OCI-LY3 (cell line): ENCODE data around the gene SETSIP.
"Not testable (repeated sequence)": the region's sequence is repeated elsewhere in the genome, so short reads cannot be mapped to it uniquely, and the experiment has no call there.

Source experiments
- H2AFZ ChIP-seq: fragments of 200-600, 300-600 bp; shearing (Covaris generic); 2 replicates; pipeline ENCODE4 v1.6.0; 2014; ENCODE audit warnings: antibody characterized with exemption, low read depth, low read length
- H3K27ac ChIP-seq: fragments of 200-600, 300-600 bp; sonication (generic); 2 replicates; pipeline ENCODE4 v1.5.1; 2014; ENCODE audit warnings: mild to moderate bottlenecking, low read length, moderate library complexity, mixed read lengths
- H3K27me3 ChIP-seq: fragments of 200-600, 300-600 bp; sonication (generic); 2 replicates; pipeline ENCODE4 v1.6.1; 2014; ENCODE audit warnings: low read depth, low read length, mixed read lengths
- H3K36me3 ChIP-seq: fragments of 200-600, 300-600 bp; sonication (generic); replicated peaks from 2 replicates; pipeline ENCODE3; 2014; ENCODE audit warnings: low read depth, low read length, mixed read lengths
- H3K4me1 ChIP-seq: fragments of 300-600, 200-600 bp; sonication (generic); 2 replicates; pipeline ENCODE4 v1.6.1; 2014; ENCODE audit warnings: low read length, mixed read lengths
- H3K4me2 ChIP-seq: fragments of 200-600, 300-600 bp; sonication (generic); 2 replicates; pipeline ENCODE4 v1.6.1; 2014; ENCODE audit warnings: low read length, mixed read lengths
- H3K4me3 ChIP-seq: fragments of 300-600, 200-600 bp; sonication (generic); 2 replicates; pipeline ENCODE4 v1.5.1; 2014; ENCODE audit warnings: antibody characterized with exemption, mild to moderate bottlenecking, low read length, moderate library complexity
- H3K79me2 ChIP-seq: fragments of 300-600, 200-600 bp; shearing (Covaris generic); 2 replicates; pipeline ENCODE4 v1.6.1; 2014; ENCODE audit warnings: mild to moderate bottlenecking, low read length, mixed read lengths
- H3K9ac ChIP-seq: fragments of 300-600, 200-600 bp; shearing (Covaris generic); 2 replicates; pipeline ENCODE4 v1.6.0; 2014; ENCODE audit warnings: mild to moderate bottlenecking, low read length, moderate library complexity
- H3K9me3 ChIP-seq: fragments of 200-600, 300-600 bp; shearing (Covaris generic); 2 replicates; pipeline ENCODE4 v1.6.1; 2014; ENCODE audit warnings: low read length, mixed read lengths; ENCODE audit not compliant: insufficient read depth
- H4K20me1 ChIP-seq: fragments of 200-600, 300-600 bp; sonication (generic); 2 replicates; pipeline ENCODE4 v1.6.1; 2016; ENCODE audit warnings: low read length, mixed read lengths; ENCODE audit not compliant: insufficient read depth
- CTCF ChIP-seq: fragments of 200-600, 300-600 bp; sonication (generic); IDR thresholded peaks from 2 replicates; pipeline ENCODE4 v1.5.1; 2014; ENCODE audit warnings: antibody characterized with exemption, low read length, low read depth
- EZH2phosphoT487 ChIP-seq: fragments of 200-600 bp; shearing (Covaris generic); IDR thresholded peaks from 2 replicates; pipeline ENCODE4 v1.6.1; 2018; ENCODE audit warnings: antibody characterized with exemption, mixed run types, low read depth

Gene SETSIP

GRCh38 chr1:92031281-92032110, 43.7 kb downstream of the SETSIP start:
- no peak overlapping the region for H3K27ac ChIP-seq
- H3K4me3 ChIP-seq = no peak overlapping the region
- TF ChIP-seq CTCF (no peak), EZH2phosphoT487 (no peak)
- no peaks in the 10 kb centered on the region for H3K9me3 ChIP-seq
- H3K36me3 ChIP-seq = no peaks in the 10 kb centered on the region
- no peak overlapping the region for H3K9ac ChIP-seq
- H3K79me2 ChIP-seq = no peaks in the 10 kb centered on the region
- H3K27me3 ChIP-seq = no peaks in the 10 kb centered on the region
- no peak overlapping the region for H3K4me2 ChIP-seq
- H3K4me1 ChIP-seq = no peaks in the 10 kb centered on the region
- no peak overlapping the region for H2AFZ ChIP-seq
- H4K20me1 ChIP-seq = no peaks in the 10 kb centered on the region

GRCh38 chr1:92030656-92031107, 44.5 kb downstream of the SETSIP start:
- Histone ChIP-seq H3K27me3 (no peaks in the 10 kb centered on the region), H3K36me3 (no peaks in the 10 kb centered on the region), H3K9me3 (no peaks in the 10 kb centered on the region), H3K4me1 (no peaks in the 10 kb centered on the region), H3K4me2 (peak overlapping the region; percentile 85), H3K9ac (peak overlapping the region; percentile 53; the same call in 1 of the 2 replicates), H3K79me2 (no peaks in the 10 kb centered on the region), H2AFZ (peak overlapping the region; percentile 98), H3K4me3 (peak overlapping the region; percentile 85), H4K20me1 (no peaks in the 10 kb centered on the region), H3K27ac (no peak overlapping the region)
- TF ChIP-seq CTCF = no peak
- TF ChIP-seq EZH2phosphoT487 = no peak

DNA sequence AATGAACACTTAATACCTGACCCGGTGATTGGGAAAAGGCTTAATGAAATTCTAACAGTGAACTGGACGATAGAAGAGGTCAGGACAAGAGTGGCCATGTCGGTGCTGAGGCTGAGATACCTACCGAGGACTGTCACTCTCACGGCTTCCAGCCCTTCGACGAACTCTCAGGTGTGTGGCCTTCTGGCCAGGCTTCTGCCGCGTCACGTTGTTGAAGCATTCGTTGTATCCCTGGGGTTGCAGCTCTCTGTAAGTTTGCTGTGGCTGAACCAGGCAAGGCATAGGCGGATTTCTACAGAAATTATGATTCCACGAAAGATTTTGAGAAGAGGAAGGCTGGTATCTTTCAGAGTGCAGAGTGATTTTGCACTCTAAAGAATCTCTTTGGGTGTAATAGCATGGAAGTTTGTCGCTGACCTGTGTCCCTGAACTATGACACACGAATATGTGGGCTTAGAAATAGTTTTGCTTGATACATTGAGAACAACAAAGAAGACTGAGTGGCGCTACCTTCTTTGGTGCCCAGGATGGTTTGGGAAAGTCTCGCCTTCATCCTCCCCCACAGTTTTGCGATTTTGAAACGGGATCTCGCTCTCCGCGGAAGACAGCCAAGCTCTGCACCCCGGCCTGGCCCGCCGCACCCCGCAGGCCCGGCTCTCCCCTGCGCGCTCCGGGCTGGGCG, 45.8 kb downstream of the SETSIP start:
- no peaks in the 10 kb centered on the region for H3K79me2 ChIP-seq
- peak overlapping the region; percentile 85 for H3K4me2 ChIP-seq
- peak overlapping the region; percentile 53; the same call in 1 of the 2 replicates for H3K9ac ChIP-seq
- H3K9me3 ChIP-seq = no peaks in the 10 kb centered on the region
- H3K4me1 ChIP-seq = no peaks in the 10 kb centered on the region
- peak overlapping the region; percentile 77; the same call in 1 of the 2 replicates for H2AFZ ChIP-seq
- no peak overlapping the region for H3K27ac ChIP-seq
- H4K20me1 ChIP-seq = no peaks in the 10 kb centered on the region
- H3K27me3 ChIP-seq = no peaks in the 10 kb centered on the region
- no peaks in the 10 kb centered on the region for H3K36me3 ChIP-seq
- TF ChIP-seq CTCF = no peak
- no peak for TF ChIP-seq EZH2phosphoT487
- H3K4me3 ChIP-seq = peak overlapping the region; percentile 85

GRCh38 chr1:92026806-92027205, 48.4 kb downstream of the SETSIP start:
- H3K4me2 ChIP-seq = no peak overlapping the region
- no peak overlapping the region for H2AFZ ChIP-seq
- H3K9me3 ChIP-seq = no peaks in the 10 kb centered on the region
- no peak overlapping the region for H3K4me3 ChIP-seq
- H3K79me2 ChIP-seq = no peaks in the 10 kb centered on the region
- no peaks in the 10 kb centered on the region for H3K4me1 ChIP-seq
- H3K9ac ChIP-seq = no peak overlapping the region
- no peaks in the 10 kb centered on the region for H4K20me1 ChIP-seq
- no peaks in the 10 kb centered on the region for H3K27me3 ChIP-seq
- no peak overlapping the region for H3K27ac ChIP-seq
- H3K36me3 ChIP-seq = no peaks in the 10 kb centered on the region
- TF ChIP-seq EZH2phosphoT487 (no peak), CTCF (no peak)

DNA sequence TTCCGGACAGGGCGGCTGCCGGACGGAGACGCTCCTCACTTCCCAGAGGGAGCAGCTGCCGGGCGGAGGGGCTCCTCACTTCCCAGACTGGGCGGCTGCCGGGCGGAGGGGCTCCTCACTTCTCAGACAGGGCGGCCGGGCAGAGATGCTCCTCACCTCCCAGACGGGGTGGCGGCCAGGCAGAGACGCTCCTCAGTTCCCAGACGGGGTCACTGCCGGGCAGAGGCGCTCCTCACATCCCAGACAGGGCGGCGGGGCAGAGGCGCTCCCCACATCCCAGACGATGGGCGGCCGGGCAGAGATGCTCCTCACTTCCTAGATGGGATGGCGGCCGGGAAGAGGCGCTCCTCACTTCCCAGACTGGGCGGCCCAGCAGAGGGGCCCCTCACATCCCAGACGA, 49.2 kb downstream of the SETSIP start:
- H3K4me2 ChIP-seq, H3K27me3 ChIP-seq, H3K9me3 ChIP-seq, H4K20me1 ChIP-seq, H3K79me2 ChIP-seq, H3K9ac ChIP-seq, H2AFZ ChIP-seq, H3K4me1 ChIP-seq, H3K36me3 ChIP-seq, H3K27ac ChIP-seq, H3K4me3 ChIP-seq: not testable (repeated sequence)
